ENCODE data around the gene OR4A47.
"Not testable (repeated sequence)": the region's sequence is repeated elsewhere in the genome, so short reads cannot be mapped to it uniquely, and the experiment has no call there.

DNA sequence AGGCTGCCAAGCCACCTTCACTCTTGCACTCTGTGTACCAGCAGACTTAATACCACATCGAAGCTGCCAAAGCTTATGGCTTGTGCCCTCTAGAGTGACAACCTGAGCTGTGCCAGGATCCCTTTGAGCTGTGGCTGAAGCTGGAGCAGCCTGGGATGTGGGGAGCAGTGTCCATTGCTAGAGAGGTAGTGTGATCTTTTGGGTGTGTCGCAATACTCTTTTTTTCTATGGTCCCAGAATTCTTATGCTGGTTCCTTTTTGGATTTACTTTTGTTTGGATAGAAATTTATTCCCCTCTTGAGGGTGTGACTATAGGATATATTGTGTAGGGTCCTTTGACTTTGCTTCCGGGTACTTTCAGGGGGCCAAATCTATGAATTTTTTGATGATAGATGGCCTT lies 32.7 kb upstream of the OR4A47 start:
- TF ChIP-seq, protein P1, sequence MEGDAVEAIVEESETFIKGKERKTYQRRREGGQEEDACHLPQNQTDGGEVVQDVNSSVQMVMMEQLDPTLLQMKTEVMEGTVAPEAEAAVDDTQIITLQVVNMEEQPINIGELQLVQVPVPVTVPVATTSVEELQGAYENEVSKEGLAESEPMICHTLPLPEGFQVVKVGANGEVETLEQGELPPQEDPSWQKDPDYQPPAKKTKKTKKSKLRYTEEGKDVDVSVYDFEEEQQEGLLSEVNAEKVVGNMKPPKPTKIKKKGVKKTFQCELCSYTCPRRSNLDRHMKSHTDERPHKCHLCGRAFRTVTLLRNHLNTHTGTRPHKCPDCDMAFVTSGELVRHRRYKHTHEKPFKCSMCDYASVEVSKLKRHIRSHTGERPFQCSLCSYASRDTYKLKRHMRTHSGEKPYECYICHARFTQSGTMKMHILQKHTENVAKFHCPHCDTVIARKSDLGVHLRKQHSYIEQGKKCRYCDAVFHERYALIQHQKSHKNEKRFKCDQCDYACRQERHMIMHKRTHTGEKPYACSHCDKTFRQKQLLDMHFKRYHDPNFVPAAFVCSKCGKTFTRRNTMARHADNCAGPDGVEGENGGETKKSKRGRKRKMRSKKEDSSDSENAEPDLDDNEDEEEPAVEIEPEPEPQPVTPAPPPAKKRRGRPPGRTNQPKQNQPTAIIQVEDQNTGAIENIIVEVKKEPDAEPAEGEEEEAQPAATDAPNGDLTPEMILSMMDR (conservative IDR thresholded peaks at IDR 0.05), result not testable (repeated sequence)
- TF ChIP-seq ZFX (IDR thresholded peaks at IDR 0.05), result not testable (repeated sequence)
